ENCODE data around the gene MED13. TPM values are rescaled to one million over a fixed set of nuclear protein-coding genes. Genes with fewer than 3 reads are reported as not detected.

Gene MED13
- total RNA-seq, 1 experiment from 2014 or later: 60.7 TPM

GRCh38 chr17:62017496-62017895 is 47.6 kb downstream of the MED13 start:
- Histone ChIP-seq H3K79me1 (ENCODE audit: insufficient read depth, low read depth, low read length, poor library complexity, severe bottlenecking) (peaks cover 9% of the 10 kb centered on the region), H4K5ac (ENCODE audit: insufficient read length, low read depth, low read length) (no peak overlapping the region), H3K4me2 (ENCODE audit: insufficient read depth, insufficient read length, low read length) (no peak overlapping the region), H2BK120ac (ENCODE audit: low read depth, low read length, poor library complexity, severe bottlenecking) (no peak overlapping the region), H3K79me2 (ENCODE audit: insufficient read depth, low read length) (no peaks in the 10 kb centered on the region), H4K91ac (ENCODE audit: insufficient read length, low read depth, low read length) (no peak overlapping the region), H3K9me3 (ENCODE audit: control insufficient read depth, low read depth, low read length) (no peaks in the 10 kb centered on the region), H3K27me3 (ENCODE audit: insufficient read depth, low read length) (no peaks in the 10 kb centered on the region), H2AFZ (ENCODE audit: low read length) (no peak overlapping the region), H3K9ac (ENCODE audit: extremely low read depth, insufficient read length, low read length) (no peak overlapping the region), H3K23me2 (ENCODE audit: insufficient read length, low read depth, low read length, poor library complexity, severe bottlenecking) (no peaks in the 10 kb centered on the region), H3K18ac (ENCODE audit: insufficient read length, low read depth, low read length) (no peak overlapping the region), H2BK15ac (ENCODE audit: low read depth, low read length) (no peak overlapping the region), H2BK5ac (ENCODE audit: insufficient read length, low read length) (no peak overlapping the region), H3K56ac (ENCODE audit: insufficient read length, low read depth, low read length) (no peak overlapping the region), H3K14ac (ENCODE audit: insufficient read depth, low read length) (no peak overlapping the region), H3K27ac (ENCODE audit: insufficient read length, low read depth, low read length) (no peak overlapping the region), H3K23ac (ENCODE audit: insufficient read length, low read depth, low read length) (no peak overlapping the region), H4K8ac (replicated peaks; ENCODE audit: insufficient read length, low read depth, low read length) (no peak overlapping the region), H3K4ac (ENCODE audit: low read depth, low read length) (no peak overlapping the region), H4K20me1 (ENCODE audit: control insufficient read depth, insufficient read depth, insufficient read length) (no peaks in the 10 kb centered on the region), H3T11ph (ENCODE audit: low read length) (no peak overlapping the region), H2BK20ac (ENCODE audit: low read depth, low read length, poor library complexity, severe bottlenecking) (no peak overlapping the region), H3K4me1 (ENCODE audit: insufficient read depth, low read length) (no peaks in the 10 kb centered on the region), H2BK12ac (ENCODE audit: insufficient read length, low read depth, low read length) (no peak overlapping the region), H2AK5ac (ENCODE audit: insufficient read length, low read length) (no peak overlapping the region)
- Mint-ChIP-seq H3K4me3 (no peak overlapping the region), H3K36me3 (ENCODE audit: insufficient read depth in 1 of 3, low read depth in 3 of 3) (peaks cover 30 to 55% (median 49%) of the 10 kb centered on the region in 3 experiments), H3K27me3 (ENCODE audit: low read depth) (no peaks in the 10 kb centered on the region), H3K27ac (no peak overlapping the region), H3K4me1 (peaks cover 0 to 3% of the 10 kb centered on the region in 2 experiments; a peak in 1 of 4 replicates), H3K9me3 (peaks cover 0 to 4% of the 10 kb centered on the region in 2 experiments; a peak in 2 of 5 replicates)
- no CpG with 5 or more reads among the region's 1 CpG for WGBS (ENCODE audit: extremely low coverage, insufficient read length, low lambda C conversion rate)
- TF ChIP-seq CTCF (conservative IDR thresholded peaks at IDR 0.05): no peak
- no peak for DNase-seq

All from H9 (cell line).